G401 (cell line): Measurements from ENCODE around the gene NEIL3. TPM values are rescaled to one million over a fixed set of nuclear protein-coding genes. Genes with fewer than 3 reads are reported as not detected.

Source experiments
- DNase-seq: peaks from one replicate; pipeline ENCODE4 v3.0.0-alpha.2; 2015; ENCODE audit warnings: low spot score
- in situ Hi-C: cut with HindIII; loops from 2 replicates; pipeline ENCODE4 v1.10.0; 2016; ENCODE audit warnings: low sequenced_read_pairs, mixed read lengths
- total RNA-seq: library from RNA; depleted of rRNA; stranded (reverse); fragments of >200 nt; shearing (Covaris generic); gene quantifications from 2 replicates; pipeline ENCODE4 v1.2.3, GENCODE V29; 2014

Gene NEIL3
- total RNA-seq, 1 experiment from 2014 or later: 4.0 TPM

- in situ Hi-C loops: no loop called here
- no peak for DNase-seq
These were observed 38.7 kb downstream of the NEIL3 start for GRCh38 chr4:177348348-177348747.

GRCh38 chr4:177349191-177349590 lies 39.5 kb downstream of the NEIL3 start:
- no peak for DNase-seq
- in situ Hi-C loops: no loop called here

GRCh38 chr4:177351622-177352244 lies 42.1 kb downstream of the NEIL3 start:
- no peak for DNase-seq
- in situ Hi-C loops: no loop called here

GRCh38 chr4:177356206-177356605 lies 46.5 kb downstream of the NEIL3 start:
- in situ Hi-C loops: no loop called here

GRCh38 chr4:177356921-177357320 lies 47.2 kb downstream of the NEIL3 start:
- in situ Hi-C loops: no loop called here
- no peak for DNase-seq

More at GRCh38 chr4:177356206-177356605, 46.5 kb downstream of the NEIL3 start:
- DNase-seq: no peak

GRCh38 chr4:177367336-177367735 lies 57.7 kb downstream of the NEIL3 start:
- in situ Hi-C loops: no loop called here
- DNase-seq: no peak

- DNase-seq: no peak
- in situ Hi-C loops: no loop called here
These were observed 59.7 kb downstream of the NEIL3 start for GRCh38 chr4:177369372-177369771.

GRCh38 chr4:177371461-177371860 lies 61.8 kb downstream of the NEIL3 start:
- in situ Hi-C loops: no loop called here
- no peak for DNase-seq

GRCh38 chr4:177374966-177375365 lies 65.3 kb downstream of the NEIL3 start:
- DNase-seq: no peak
- in situ Hi-C loops: no loop called here

GRCh38 chr4:177375372-177375771 lies 65.7 kb downstream of the NEIL3 start:
- in situ Hi-C loops: no loop called here
- no peak for DNase-seq

- in situ Hi-C loops: no loop called here
- no peak for DNase-seq
These were observed 66.3 kb downstream of the NEIL3 start for GRCh38 chr4:177376024-177376423.

GRCh38 chr4:177380730-177381287 lies 71.1 kb downstream of the NEIL3 start:
- in situ Hi-C loops: no loop called here
- DNase-seq: no peak

GRCh38 chr4:177381762-177382310 lies 72.2 kb downstream of the NEIL3 start:
- no peak for DNase-seq
- in situ Hi-C loops: no loop called here

GRCh38 chr4:177384856-177385397 lies 75.3 kb downstream of the NEIL3 start:
- in situ Hi-C loops: no loop called here
- DNase-seq: no peak

- in situ Hi-C loops: no loop called here
- no peak for DNase-seq
These were observed 76.1 kb downstream of the NEIL3 start for GRCh38 chr4:177385576-177386277.

- DNase-seq: no peak
- in situ Hi-C loops: no loop called here
These were observed 76.7 kb downstream of the NEIL3 start for GRCh38 chr4:177386278-177386815.

- in situ Hi-C loops: no loop called here
- DNase-seq: no peak
These were observed 81.6 kb downstream of the NEIL3 start for GRCh38 chr4:177391287-177391686.

- in situ Hi-C loops: no loop called here
- DNase-seq: no peak
These were observed 82.3 kb downstream of the NEIL3 start for GRCh38 chr4:177391953-177392352.

GRCh38 chr4:177393236-177393635 lies 83.6 kb downstream of the NEIL3 start:
- in situ Hi-C loops: no loop called here

GRCh38 chr4:177396352-177396751 lies 86.7 kb downstream of the NEIL3 start:
- in situ Hi-C loops: no loop called here
- no peak for DNase-seq

More at GRCh38 chr4:177393236-177393635, 83.6 kb downstream of the NEIL3 start:
- no peak for DNase-seq
